H7 (cell line): ENCODE results near the gene CARD14. TPM values are rescaled to one million over a fixed set of nuclear protein-coding genes. Genes with fewer than 3 reads are reported as not detected.

Experiments used
- DNase-seq: peaks from one replicate; pipeline ENCODE4 v3.0.0; 2012
- H3K27me3 ChIP-seq: 2 replicates; pipeline ENCODE4 v1.6.0; 2011; ENCODE audit warnings: mild to moderate bottlenecking, low read length; ENCODE audit not compliant: control insufficient read depth, insufficient read depth
- H3K36me3 ChIP-seq: replicated peaks from 2 replicates; pipeline ENCODE4 v1.5.1; 2011; ENCODE audit warnings: low read length; ENCODE audit not compliant: control insufficient read depth, insufficient read depth
- H3K4me3 ChIP-seq: 2 replicates; pipeline ENCODE4 v1.5.1; 2011; ENCODE audit warnings: low read depth, mild to moderate bottlenecking, control low read depth, low read length, moderate library complexity; ENCODE audit not compliant: insufficient read depth
- total RNA-seq: library from RNA; depleted of rRNA; stranded (reverse); fragments of >200 nt; shearing (Covaris generic); gene quantifications from 2 replicates; pipeline ENCODE4 v1.2.3, GENCODE V29; 2014; rRNA removed

CARD14 gene
- 0.11 and 0.55 TPM in 2 replicates for total RNA-seq

GRCh38 chr17:80169784-80170500 is at the start of gene CARD14:
Gene CARD14 (plus strand): TSS chr17:80170030. CDS start chr17:80181439, 11,409 bp downstream.
- Histone ChIP-seq H3K36me3 (no peaks in the 10 kb centered on the region), H3K4me3 (no peak within 1 kb of the TSS), H3K27me3 (no peaks in the 10 kb centered on the region)
- DNase-seq, result peak; percentile 45

- no peaks in the 10 kb centered on the region; the same call in 1 of the 2 replicates for H3K36me3 ChIP-seq
- no peaks in the 10 kb centered on the region for H3K27me3 ChIP-seq
- no peak for DNase-seq
- H3K4me3 ChIP-seq, result no peak overlapping the region
Measured at GRCh38 chr17:80122026-80122575, 47.7 kb upstream of the CARD14 start.

GRCh38 chr17:80122926-80123505 is 46.8 kb upstream of the CARD14 start:
- Histone ChIP-seq H3K27me3 (no peaks in the 10 kb centered on the region), H3K4me3 (no peak overlapping the region), H3K36me3 (no peaks in the 10 kb centered on the region; the same call in 1 of the 2 replicates)
- no peak for DNase-seq

GRCh38 chr17:80123791-80124190 is 46.0 kb upstream of the CARD14 start:
- Histone ChIP-seq H3K4me3 (no peak overlapping the region), H3K27me3 (no peaks in the 10 kb centered on the region), H3K36me3 (no peaks in the 10 kb centered on the region)
- DNase-seq, result no peak

GRCh38 chr17:80124351-80124981 is 45.4 kb upstream of the CARD14 start:
- Histone ChIP-seq H3K4me3 (no peak overlapping the region), H3K27me3 (no peaks in the 10 kb centered on the region), H3K36me3 (no peaks in the 10 kb centered on the region)
- DNase-seq, result peak; percentile 90

- no peak for DNase-seq
- Histone ChIP-seq H3K4me3 (no peak overlapping the region), H3K36me3 (no peaks in the 10 kb centered on the region), H3K27me3 (no peaks in the 10 kb centered on the region)
Measured at GRCh38 chr17:80125656-80126448, 44.0 kb upstream of the CARD14 start.

- Histone ChIP-seq H3K27me3 (no peaks in the 10 kb centered on the region), H3K4me3 (no peak overlapping the region), H3K36me3 (no peaks in the 10 kb centered on the region)
- no peak for DNase-seq
Measured at GRCh38 chr17:80126449-80126715, 43.4 kb upstream of the CARD14 start.

- Histone ChIP-seq H3K4me3 (no peak overlapping the region), H3K27me3 (no peaks in the 10 kb centered on the region), H3K36me3 (peaks cover 6% of the 10 kb centered on the region)
- peak; percentile 54 for DNase-seq
Measured at GRCh38 chr17:80129006-80129565, 40.7 kb upstream of the CARD14 start.

GRCh38 chr17:80130992-80131391 is 38.8 kb upstream of the CARD14 start:
- DNase-seq, result no peak
- H3K36me3 ChIP-seq, result peaks cover 11% of the 10 kb centered on the region
- no peak overlapping the region for H3K4me3 ChIP-seq
- no peaks in the 10 kb centered on the region for H3K27me3 ChIP-seq

- no peak for DNase-seq
- Histone ChIP-seq H3K27me3 (no peaks in the 10 kb centered on the region), H3K4me3 (no peak overlapping the region), H3K36me3 (peaks cover 27% of the 10 kb centered on the region)
Measured at GRCh38 chr17:80132906-80133625, 36.8 kb upstream of the CARD14 start.

- H3K4me3 ChIP-seq, result no peak overlapping the region
Measured at GRCh38 chr17:80133626-80133970, 36.2 kb upstream of the CARD14 start.

GRCh38 chr17:80137131-80137530 is 32.7 kb upstream of the CARD14 start:
- Histone ChIP-seq H3K4me3 (no peak overlapping the region), H3K36me3 (peaks cover 51% of the 10 kb centered on the region), H3K27me3 (no peaks in the 10 kb centered on the region)
- no peak for DNase-seq

More at GRCh38 chr17:80133626-80133970, 36.2 kb upstream of the CARD14 start:
- DNase-seq, result no peak
- H3K27me3 ChIP-seq, result no peaks in the 10 kb centered on the region
- peaks cover 31% of the 10 kb centered on the region for H3K36me3 ChIP-seq

- DNase-seq, result no peak
- H3K4me3 ChIP-seq, result no peak overlapping the region
- no peaks in the 10 kb centered on the region for H3K27me3 ChIP-seq
- H3K36me3 ChIP-seq, result peaks cover 54% of the 10 kb centered on the region
Measured at GRCh38 chr17:80138856-80139426, 30.9 kb upstream of the CARD14 start.
